Activated gamma-delta T cell treated with anti-CD3 and anti-CD28 coated beads, Interleukin-2, amount 50 U/mL, for 16 hours (primary cell): ENCODE measurements around the gene DIPK2B.

ENCODE experiments used
- DNase-seq: peaks from one replicate; pipeline ENCODE4 v3.0.0-alpha.2; 2020; ENCODE audit warnings: low read depth

DIPK2B gene

GRCh38 chrX:45157647-45158046, 43.0 kb downstream of the DIPK2B start:
- DNase-seq, result no peak

- DNase-seq, result no peak
These were observed 46.2 kb downstream of the DIPK2B start for GRCh38 chrX:45154462-45154861.

- no peak for DNase-seq
These were observed 46.7 kb downstream of the DIPK2B start for GRCh38 chrX:45154033-45154360.
